ENCODE results near the gene JAG1.

DNA sequence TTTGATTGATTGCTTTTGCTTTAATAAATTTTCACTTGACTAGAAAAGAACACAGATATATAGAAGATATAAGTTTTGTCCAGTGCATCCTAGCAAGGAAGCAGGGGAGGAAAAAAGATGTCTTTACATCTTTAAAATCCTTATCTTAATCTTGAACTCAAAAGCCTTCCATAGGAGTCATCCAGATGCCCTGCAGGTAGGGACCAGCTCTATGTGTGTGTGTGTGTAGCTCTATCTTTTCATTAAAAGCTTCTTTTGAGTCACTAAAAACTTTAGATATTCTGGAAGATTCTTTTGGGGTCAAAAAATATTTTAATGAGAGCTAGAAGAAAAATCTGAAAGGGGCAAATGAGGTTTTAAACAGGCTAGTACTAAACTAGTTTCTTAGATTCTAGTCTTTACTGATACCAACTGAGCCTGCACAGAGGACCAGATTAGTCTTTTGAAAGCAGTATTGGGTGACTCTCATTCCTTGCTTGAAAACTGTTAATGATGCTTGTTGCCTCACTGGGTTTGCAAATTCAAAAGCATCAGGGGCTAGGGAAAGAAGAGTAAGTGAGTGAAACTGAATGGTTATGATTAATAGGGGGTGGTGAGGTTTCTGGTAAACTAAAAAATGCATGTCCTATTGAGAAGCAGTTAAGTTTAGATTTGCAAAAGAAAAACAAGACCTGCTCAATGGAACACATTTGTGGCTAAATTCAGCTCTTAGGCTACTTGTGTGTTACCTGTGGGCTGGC is 40.6 kb upstream of the JAG1 start:
- TF ChIP-seq, protein P1, sequence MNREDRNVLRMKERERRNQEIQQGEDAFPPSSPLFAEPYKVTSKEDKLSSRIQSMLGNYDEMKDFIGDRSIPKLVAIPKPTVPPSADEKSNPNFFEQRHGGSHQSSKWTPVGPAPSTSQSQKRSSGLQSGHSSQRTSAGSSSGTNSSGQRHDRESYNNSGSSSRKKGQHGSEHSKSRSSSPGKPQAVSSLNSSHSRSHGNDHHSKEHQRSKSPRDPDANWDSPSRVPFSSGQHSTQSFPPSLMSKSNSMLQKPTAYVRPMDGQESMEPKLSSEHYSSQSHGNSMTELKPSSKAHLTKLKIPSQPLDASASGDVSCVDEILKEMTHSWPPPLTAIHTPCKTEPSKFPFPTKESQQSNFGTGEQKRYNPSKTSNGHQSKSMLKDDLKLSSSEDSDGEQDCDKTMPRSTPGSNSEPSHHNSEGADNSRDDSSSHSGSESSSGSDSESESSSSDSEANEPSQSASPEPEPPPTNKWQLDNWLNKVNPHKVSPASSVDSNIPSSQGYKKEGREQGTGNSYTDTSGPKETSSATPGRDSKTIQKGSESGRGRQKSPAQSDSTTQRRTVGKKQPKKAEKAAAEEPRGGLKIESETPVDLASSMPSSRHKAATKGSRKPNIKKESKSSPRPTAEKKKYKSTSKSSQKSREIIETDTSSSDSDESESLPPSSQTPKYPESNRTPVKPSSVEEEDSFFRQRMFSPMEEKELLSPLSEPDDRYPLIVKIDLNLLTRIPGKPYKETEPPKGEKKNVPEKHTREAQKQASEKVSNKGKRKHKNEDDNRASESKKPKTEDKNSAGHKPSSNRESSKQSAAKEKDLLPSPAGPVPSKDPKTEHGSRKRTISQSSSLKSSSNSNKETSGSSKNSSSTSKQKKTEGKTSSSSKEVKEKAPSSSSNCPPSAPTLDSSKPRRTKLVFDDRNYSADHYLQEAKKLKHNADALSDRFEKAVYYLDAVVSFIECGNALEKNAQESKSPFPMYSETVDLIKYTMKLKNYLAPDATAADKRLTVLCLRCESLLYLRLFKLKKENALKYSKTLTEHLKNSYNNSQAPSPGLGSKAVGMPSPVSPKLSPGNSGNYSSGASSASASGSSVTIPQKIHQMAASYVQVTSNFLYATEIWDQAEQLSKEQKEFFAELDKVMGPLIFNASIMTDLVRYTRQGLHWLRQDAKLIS (CRISPR knock-in tag; IDR thresholded peaks at IDR 0.05) = no peak
- TF ChIP-seq ZBTB5 (IDR thresholded peaks at IDR 0.05) = no peak
- TF ChIP-seq, protein P2, sequence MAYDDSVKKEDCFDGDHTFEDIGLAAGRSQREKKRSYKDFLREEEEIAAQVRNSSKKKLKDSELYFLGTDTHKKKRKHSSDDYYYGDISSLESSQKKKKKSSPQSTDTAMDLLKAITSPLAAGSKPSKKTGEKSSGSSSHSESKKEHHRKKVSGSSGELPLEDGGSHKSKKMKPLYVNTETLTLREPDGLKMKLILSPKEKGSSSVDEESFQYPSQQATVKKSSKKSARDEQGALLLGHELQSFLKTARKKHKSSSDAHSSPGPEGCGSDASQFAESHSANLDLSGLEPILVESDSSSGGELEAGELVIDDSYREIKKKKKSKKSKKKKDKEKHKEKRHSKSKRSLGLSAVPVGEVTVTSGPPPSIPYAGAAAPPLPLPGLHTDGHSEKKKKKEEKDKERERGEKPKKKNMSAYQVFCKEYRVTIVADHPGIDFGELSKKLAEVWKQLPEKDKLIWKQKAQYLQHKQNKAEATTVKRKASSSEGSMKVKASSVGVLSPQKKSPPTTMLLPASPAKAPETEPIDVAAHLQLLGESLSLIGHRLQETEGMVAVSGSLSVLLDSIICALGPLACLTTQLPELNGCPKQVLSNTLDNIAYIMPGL (CRISPR knock-in tag; IDR thresholded peaks at IDR 0.05) = no peak
- TF ChIP-seq, protein P3, sequence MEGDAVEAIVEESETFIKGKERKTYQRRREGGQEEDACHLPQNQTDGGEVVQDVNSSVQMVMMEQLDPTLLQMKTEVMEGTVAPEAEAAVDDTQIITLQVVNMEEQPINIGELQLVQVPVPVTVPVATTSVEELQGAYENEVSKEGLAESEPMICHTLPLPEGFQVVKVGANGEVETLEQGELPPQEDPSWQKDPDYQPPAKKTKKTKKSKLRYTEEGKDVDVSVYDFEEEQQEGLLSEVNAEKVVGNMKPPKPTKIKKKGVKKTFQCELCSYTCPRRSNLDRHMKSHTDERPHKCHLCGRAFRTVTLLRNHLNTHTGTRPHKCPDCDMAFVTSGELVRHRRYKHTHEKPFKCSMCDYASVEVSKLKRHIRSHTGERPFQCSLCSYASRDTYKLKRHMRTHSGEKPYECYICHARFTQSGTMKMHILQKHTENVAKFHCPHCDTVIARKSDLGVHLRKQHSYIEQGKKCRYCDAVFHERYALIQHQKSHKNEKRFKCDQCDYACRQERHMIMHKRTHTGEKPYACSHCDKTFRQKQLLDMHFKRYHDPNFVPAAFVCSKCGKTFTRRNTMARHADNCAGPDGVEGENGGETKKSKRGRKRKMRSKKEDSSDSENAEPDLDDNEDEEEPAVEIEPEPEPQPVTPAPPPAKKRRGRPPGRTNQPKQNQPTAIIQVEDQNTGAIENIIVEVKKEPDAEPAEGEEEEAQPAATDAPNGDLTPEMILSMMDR (IDR thresholded peaks at IDR 0.05 in 2 of 3, conservative IDR thresholded peaks at IDR 0.05 in 1 of 3; ENCODE audit: insufficient read depth in 2 of 3, low read depth in 1 of 3, low read length in 3 of 3) = no peak

Data from K562 (cell line).